ENCODE data around the gene ARSI. TPM values are rescaled to one million over a fixed set of nuclear protein-coding genes. Genes with fewer than 3 reads are reported as not detected.

Gene ARSI
- total and polyA plus RNA-seq, 2 donors (not counting 3 experiments of a cell fraction or from before 2014, with no cell fraction given), result 0.17 to 0.20 TPM

- H3K4me1 ChIP-seq (ENCODE audit: control insufficient read depth, extremely low read depth, insufficient read depth, low read length), result no peaks in the 10 kb centered on the region
- H3K79me2 ChIP-seq (ENCODE audit: control insufficient read depth, insufficient read depth, low read length), result no peaks in the 10 kb centered on the region
- no peaks in the 10 kb centered on the region for H3K9me1 ChIP-seq (replicated peaks; ENCODE audit: control insufficient read depth, extremely low read depth, insufficient read depth, low read length)
- H3K4me2 ChIP-seq (ENCODE audit: insufficient read depth, low read length), result no peak overlapping the region
- H3K9me3 ChIP-seq (replicated peaks; ENCODE audit: control insufficient read depth, insufficient read depth, low read length), result no peaks in the 10 kb centered on the region
- no peak for TF ChIP-seq MYC (IDR thresholded peaks at IDR 0.05; ENCODE audit: low read depth, low read length)
- no peak for TF ChIP-seq FOS (IDR thresholded peaks at IDR 0.05; ENCODE audit: borderline replicate concordance, insufficient read depth, low read length)
- no peak for TF ChIP-seq POLR2AphosphoS5 (IDR thresholded peaks at IDR 0.05; ENCODE audit: insufficient read depth, low read depth, low read length)
- TF ChIP-seq, protein P1, sequence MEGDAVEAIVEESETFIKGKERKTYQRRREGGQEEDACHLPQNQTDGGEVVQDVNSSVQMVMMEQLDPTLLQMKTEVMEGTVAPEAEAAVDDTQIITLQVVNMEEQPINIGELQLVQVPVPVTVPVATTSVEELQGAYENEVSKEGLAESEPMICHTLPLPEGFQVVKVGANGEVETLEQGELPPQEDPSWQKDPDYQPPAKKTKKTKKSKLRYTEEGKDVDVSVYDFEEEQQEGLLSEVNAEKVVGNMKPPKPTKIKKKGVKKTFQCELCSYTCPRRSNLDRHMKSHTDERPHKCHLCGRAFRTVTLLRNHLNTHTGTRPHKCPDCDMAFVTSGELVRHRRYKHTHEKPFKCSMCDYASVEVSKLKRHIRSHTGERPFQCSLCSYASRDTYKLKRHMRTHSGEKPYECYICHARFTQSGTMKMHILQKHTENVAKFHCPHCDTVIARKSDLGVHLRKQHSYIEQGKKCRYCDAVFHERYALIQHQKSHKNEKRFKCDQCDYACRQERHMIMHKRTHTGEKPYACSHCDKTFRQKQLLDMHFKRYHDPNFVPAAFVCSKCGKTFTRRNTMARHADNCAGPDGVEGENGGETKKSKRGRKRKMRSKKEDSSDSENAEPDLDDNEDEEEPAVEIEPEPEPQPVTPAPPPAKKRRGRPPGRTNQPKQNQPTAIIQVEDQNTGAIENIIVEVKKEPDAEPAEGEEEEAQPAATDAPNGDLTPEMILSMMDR (IDR thresholded peaks at IDR 0.05; ENCODE audit: extremely low read depth in 1 of 2, insufficient read depth in 1 of 2, low read depth in 1 of 2, low read length in 2 of 2), result no peak
- no peak for TF ChIP-seq EZH2 (IDR thresholded peaks at IDR 0.05; ENCODE audit: borderline replicate concordance, low read depth, low read length, severe bottlenecking)
- no peak for TF ChIP-seq POLR2A (IDR thresholded peaks at IDR 0.05; ENCODE audit: low read depth, low read length)
- no peak overlapping the region for H3K4me3 ChIP-seq (replicated peaks in 1 of 3; ENCODE audit: insufficient read depth in 1 of 3, low read depth in 1 of 3, low read length in 3 of 3)
- no peaks in the 10 kb centered on the region for H3K36me3 ChIP-seq (ENCODE audit: control insufficient read depth in 2 of 2, extremely low read depth in 1 of 2, insufficient read depth in 2 of 2, low read length in 2 of 2)
- no peak for FAIRE-seq
- intact Hi-C loops (cut with micrococcal nuclease), result no loop called here
- DNase-seq (ENCODE audit: low read depth, low spot score), result no peak
- H3K27ac ChIP-seq (ENCODE audit: insufficient read depth, low read depth, low read length), result no peak overlapping the region
- no peak overlapping the region for H2AFZ ChIP-seq (ENCODE audit: low read depth, low read length)
- no peaks in the 10 kb centered on the region for H4K20me1 ChIP-seq (replicated peaks; ENCODE audit: control insufficient read depth, extremely low read depth, insufficient read depth, low read length)
- ChIA-PET CTCF (no interaction called here), POLR2A (no interaction called here)
- dilution Hi-C loops (cut with MboI; ENCODE audit: extremely low pct_ligation_motif_present, low sequenced_read_pairs), result no loop called here
- BruUV-seq (replicated peaks), result no TSS peak
- H3K27me3 ChIP-seq (ENCODE audit: control insufficient read depth in 2 of 2, insufficient read depth in 2 of 2, low read length in 2 of 2), result peaks cover 23 to 47% of the 10 kb centered on the region in 2 experiments
- H3K9ac ChIP-seq (replicated peaks; ENCODE audit: extremely low read depth, insufficient read depth, low read length), result no peak overlapping the region
Observed at GRCh38 chr5:150278916-150279315, 23.8 kb downstream of the ARSI start.

All from endothelial cell of umbilical vein (primary cell).